ENCODE results near the gene SERPINB6.
"Not testable (repeated sequence)": the region's sequence is repeated elsewhere in the genome, so short reads cannot be mapped to it uniquely, and the experiment has no call there.

SERPINB6 gene

DNA sequence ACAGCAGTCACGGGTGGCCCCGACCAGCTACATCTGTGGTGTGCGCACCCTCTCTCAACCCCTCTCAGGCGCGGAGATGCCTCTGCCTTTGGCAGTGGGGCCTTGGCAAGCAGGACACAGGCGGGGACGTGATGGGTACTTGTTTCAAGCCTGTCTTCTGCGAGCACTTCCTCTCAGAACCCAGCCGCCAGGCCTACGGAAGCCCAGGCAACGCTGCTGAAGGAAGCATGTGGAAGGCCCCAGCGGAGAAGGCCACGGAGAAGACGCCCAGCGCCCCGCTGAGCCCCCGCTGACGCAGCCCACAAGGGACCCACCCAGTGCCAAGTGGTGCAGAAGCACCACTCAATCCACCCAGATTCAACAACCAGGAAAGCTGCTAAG, 13.0 kb downstream of the SERPINB6 start:
- no peak for DNase-seq (ENCODE audit: low spot score)

DNA sequence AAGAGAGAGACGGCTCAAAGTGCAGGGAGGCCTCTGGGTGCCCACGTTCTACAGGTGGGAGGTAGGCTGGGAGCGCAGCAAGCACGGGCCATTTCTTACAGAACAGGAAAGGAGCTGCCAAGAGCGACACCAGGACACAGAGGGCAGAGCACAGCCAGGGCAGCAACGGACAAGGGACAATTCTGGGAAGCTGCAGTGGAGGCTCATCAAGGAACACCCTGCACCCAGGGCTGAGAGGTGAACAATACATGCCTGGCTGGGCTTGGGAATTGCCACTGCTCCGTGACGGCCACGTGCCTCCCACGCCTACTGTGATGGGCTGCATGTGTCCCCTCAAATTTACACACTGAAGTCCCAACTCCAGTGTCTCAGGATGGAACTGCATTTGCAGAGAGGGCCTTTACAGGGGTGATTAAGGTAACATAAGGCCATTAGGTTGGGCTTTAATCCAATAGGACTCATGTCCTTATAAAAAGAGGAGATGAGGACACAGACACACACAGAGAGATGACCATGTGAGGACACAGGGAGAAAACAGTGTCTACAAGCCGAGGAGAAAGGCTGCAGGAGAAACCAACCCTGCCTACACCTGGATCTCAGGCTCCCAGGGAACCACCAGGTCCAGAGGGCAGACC, 13.6 kb downstream of the SERPINB6 start:
- DNase-seq (ENCODE audit: low spot score) = no peak

DNA sequence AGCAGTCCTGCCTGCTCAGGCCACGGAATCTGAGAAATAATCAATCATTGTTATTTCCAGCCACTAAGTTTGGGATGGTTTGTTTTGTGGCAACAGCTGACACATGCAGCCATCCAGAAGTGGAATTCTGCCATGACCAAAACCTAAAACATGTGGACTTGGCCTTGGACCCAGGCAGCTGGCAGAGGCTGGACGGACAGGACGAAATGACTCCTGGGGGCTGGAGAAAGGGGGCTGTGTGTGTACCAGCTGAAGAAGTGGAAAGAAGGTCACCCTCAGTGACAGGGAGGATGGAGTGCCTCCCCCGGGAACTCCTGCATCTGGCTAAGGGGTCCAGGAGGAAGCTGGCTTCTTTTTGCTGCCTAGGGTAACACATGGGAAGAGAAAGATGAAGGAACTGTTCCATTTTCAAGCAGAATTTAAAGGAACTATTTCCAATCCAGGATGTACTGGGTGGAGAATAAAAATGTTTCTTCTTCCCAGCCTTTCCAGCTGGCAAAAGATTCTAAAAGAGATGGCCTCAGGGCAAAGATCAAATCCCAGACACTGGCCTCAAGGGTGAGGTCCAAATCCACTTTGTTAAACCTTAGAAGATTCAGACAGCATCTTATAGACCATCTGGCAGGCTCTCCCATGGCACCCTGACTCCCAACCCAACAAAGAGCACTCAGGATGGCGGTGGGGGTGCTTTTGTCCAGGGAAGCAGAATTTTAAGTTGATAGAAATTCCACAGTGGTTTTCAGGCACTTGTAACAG, 14.3 kb downstream of the SERPINB6 start:
- DNase-seq (ENCODE audit: low spot score) = no peak

DNA sequence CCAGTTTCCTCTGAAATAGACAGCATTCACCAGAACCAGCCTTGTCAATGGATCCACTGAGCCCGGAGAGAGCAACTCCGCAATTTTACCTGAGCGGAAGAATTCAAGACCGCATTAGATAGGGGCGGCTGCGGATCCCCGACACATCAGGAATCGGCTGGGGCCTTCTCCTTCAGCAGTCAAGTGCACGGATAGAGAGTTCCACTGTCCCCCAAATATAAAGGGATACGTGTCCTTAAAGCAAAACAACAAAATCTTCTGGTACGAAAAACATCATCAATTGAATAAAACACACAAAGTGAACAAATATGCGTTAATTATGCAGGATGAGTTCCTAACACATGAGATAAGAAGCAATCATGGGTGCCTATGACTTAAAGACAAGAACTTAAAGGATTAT, 18.3 kb downstream of the SERPINB6 start:
- no peak for DNase-seq (ENCODE audit: low spot score)

DNA sequence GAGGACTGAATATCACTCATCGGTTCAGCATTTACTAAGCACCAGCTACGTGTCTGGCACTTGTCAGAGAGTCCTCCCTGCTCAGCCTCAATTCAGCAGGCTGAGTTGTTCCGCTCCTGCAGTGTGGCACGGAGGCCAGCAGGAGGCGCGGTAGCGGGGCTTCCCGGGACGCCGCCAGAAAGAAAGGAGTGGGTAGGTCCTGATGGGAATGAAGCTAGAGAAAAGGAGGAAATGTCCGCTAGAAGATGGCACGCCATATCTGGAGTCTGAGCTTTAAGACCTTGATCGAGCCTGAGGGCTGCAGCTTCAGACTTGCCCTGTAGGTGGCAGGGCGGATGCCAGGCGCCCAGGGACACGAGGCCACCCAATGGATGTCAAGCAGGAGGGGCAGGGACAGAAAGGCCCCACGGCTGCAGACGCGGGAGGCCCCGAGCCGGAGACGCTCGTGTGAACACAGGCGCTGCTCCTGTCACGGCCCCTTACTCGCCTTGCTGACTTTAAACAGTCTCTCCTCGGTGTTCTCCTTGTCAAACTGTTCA, 18.7 kb downstream of the SERPINB6 start:
- peak; percentile 85 for DNase-seq (ENCODE audit: low spot score)

DNA sequence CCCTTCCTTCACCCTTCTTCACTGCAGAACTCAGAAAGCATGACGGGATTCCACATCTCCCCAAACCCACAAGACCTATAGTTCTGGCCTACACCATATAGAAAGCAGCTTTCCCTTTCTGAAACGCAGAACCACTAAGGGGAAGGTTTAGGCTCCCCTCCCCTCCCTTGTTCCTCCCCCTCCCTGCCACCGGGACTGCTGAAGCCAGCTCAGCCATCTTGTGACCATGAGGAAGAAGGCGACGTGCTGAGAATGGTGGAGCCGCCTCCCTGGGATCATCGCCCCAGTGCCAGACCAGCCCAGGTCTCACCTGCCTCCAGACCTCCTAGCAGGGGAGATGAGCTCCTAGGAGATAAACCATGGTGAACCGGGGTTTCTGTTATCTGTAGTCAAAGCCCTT, 19.6 kb downstream of the SERPINB6 start:
- DNase-seq (ENCODE audit: low spot score) = no peak

DNA sequence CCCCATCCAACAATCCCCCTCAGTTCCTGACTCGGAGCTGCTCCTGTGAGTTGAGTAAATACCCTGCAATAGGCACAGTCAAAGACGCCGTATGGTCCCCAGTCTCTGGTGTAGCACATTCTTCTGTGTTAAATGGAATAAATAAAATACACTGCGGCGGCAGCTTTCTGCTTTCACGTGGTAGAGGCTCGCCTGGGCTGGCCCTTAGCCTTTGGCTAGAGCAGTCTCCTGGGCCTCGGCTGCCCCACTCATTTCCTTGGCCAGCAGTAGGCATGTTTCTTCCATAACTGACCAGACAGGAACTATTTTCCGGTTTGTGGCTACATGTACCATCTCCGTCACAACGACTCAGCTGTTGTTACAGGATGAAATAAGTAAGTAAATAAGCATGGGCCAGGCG, 20.7 kb downstream of the SERPINB6 start:
- no peak for DNase-seq (ENCODE audit: low spot score)

DNA sequence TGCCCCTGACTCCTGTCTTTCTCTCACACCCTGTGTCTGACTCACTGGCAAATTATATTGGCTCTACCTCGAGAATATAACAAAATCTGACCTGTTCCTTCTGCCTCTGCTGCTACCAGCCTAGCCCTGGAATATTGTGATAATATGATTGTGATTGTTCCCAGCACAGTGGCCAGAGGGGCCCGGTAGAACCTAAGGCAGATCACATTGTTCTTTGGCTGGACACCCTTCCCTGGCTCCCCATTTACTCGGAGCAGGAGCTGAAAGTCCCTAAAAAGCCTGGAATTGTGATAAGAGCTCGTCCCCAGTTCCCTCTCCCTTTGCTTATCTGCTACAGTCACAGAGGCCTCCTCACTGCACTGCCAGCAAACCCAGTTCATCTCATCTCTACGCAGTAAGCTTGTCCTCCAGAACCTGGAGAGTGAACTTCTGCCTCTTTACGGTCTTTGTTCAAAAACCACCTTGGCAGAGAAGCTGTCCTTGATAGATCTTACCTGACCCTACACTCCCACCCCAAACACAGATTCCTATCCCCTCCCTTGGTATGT, 21.8 kb downstream of the SERPINB6 start:
- DNase-seq (ENCODE audit: low spot score) = no peak

DNA sequence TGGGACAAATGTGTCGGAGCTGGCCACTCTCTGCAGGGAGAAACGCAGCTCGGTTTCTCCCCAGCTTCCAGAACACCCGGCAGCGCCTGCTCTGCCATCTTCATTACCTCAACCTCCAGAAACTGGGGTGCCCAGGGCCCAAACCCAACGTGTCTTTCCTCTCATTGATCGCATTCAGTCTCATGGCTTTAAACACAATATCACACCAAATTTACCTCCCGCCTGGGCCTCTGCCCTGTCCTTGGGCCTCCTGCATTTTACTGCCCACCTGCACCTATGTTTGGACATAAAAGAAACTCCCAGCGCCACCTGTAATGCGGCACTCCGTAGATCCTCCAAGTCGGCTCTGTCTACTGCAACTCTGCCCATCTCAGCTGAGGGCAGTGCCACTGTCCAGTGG, 22.2 kb downstream of the SERPINB6 start:
- no peak for DNase-seq (ENCODE audit: low spot score)

DNA sequence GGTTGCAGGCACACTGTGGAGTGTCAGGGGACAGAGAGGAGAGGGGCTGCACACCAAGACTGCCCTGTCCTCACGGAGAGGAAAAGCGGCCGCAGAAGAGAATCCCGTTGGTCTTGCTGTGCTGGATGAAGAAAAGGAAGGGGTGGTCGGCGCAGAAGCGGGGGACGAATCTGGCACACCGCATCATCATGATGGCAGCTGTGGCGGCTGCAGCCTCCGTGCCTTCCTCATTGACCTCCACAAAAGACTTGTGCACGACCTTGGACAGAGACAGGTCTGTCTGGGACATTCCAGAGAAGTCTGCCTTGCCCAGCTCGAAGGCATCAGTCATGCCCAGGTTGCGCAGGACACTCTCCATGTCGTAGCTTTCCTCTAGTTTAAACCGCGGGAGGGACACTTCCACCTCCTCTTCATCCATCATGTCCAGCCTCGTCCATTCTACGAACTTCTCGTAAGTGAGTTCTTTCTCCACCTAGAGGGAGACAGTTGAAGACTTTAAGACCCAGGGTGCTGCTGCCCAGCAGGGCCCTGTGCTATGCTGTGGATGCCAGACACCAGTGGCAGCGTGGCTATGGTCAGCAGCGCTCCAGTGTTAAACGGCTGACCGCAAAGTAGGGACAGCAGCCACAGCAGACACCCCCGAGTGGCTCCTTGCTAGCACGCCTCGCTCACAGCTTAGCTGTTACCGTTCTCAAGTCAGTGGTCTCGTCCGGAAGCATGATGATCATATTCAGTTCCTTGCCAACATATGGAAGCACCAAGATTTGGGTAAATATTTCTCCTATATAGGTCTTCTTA, 22.9 kb downstream of the SERPINB6 start:
- no peak for DNase-seq (ENCODE audit: low spot score)

DNA sequence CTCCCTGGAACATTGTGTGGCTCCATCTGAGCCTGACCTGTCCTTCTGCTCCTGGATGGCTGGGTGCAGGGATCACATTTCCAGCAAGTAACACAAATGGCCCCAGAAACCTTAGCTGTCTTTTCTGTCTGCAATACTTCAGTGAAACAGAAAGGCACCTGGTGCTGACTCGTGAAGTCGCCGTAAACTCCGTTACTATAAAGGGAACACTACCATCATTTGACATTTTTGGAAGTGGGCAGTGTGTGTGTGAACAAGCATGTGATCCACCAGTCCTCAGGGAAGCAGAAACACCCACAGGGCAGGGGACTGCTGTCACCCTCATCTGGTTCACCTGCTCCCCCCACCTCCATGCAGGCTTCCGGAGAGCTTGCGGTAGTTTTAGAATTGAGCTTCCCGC, 23.9 kb downstream of the SERPINB6 start:
- DNase-seq (ENCODE audit: low spot score) = no peak

DNA sequence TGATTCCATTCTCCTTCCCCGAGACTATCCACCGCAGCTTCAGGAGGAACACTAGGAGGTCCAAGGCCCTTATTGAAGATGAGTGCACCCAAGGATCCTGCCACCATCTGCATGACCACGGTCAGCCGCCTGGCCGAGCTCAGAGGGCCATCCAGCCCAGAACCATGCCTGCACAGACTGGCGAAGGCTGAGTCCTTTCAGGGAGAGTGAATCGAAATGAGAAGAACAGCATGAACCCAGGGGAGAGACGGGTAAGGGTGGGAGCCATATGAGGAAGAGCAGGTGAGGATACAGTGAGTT, 26.3 kb downstream of the SERPINB6 start:
- DNase-seq (ENCODE audit: low spot score) = no peak

DNA sequence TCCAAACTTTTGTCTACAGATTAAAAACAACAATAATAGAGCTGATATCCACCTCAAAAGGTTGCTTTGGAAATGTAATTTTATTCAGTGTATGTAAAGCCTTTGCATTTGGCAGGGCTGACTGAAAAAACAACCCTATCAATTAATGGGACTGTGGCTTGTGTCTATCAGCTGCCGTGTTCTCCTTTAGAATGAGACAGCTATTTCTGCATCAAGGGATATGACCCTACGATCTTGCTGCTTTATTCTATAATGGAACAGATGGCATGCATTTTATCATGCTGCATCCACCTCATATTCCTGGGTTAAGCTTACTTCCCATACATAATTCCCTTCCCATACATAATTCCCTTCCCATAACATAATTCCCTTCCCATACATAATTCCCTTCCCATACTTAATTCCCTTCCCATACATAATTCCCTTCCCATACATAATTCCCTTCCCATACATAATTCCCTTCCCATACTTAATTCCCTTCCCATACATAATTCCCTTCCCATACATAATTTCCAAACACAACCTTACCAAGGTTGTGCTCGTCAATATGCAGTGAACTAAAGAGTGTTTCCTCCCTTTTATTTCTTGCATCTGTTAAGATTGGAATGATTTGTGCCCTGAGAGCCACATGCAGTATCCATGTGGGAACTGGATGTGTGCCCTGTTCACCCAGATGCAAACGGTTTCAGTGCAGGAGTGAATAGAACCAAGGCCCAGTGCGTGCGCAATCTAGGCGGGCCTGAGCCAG, 26.8 kb downstream of the SERPINB6 start:
- DNase-seq (ENCODE audit: low spot score) = no peak

DNA sequence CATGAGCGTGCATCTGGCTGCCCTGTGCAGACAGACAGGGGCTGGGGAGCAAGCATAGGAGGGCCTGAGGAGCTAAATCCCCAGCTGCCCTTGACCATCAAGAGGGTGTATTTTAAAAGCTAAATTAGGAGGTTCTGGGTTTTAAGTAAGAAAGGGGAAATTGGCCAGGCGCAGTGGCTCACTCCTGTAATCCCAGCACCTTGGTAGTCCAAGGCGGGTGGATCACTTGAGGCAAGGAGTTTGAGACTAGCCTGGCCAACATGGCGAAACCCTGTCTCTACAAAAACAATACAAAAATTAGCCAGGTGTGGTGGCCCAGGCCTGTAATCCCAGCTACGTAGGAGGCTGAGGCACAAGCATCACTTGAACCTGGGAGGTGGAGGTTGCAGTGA, 27.8 kb downstream of the SERPINB6 start:
- no peak for DNase-seq (ENCODE audit: low spot score)

DNA sequence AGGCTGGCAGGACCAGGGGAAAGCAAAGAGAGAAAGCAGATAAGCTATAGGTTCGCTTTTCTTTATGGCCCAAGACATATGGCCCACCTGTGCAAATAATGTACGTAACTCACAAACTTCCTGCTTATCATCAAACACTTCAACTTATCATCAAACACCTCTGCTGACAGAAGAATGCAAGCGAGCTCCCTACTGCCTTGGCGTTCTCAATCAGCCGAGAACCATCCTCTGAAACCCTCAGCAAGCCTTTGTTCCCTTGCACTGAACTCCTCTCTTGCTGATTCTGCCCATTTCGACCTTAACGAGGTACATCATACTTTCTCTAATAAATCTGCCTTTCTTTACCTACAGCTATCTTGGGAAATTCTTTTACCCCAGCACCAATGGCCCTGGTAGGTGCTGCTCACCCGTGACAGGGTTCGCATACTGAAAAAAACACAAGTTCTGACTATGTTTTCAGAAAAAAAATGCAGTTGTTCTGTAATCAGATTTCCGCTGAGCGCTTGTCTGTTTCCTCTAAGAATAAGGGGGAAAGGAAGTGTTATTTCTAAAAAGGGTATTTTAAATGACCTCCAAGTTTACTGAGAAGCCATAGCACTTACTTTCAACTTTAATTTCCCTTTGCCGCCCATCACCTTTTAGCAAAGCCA, 28.3 kb downstream of the SERPINB6 start:
- DNase-seq (ENCODE audit: low spot score) = no peak

DNA sequence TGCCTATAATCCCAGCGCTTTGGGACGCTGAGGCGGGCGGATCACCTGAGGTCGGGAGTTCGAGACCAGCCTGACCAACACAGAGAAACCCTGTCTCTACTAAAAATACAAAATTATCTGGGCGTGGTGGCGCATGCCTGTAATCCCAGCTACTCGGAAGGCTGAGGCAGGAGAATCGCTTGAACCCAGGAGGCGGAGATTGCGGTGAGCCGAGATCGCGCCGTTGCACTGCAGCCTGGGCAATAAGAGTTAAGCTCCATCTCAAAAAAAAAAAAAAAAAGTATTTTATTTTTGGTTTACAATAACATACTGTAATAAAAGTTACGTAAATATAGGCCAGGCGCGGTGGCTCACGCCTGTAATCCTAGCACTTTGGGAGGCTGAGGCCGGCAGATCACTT, 29.3 kb downstream of the SERPINB6 start:
- not testable (repeated sequence) for DNase-seq (ENCODE audit: low spot score)

DNA sequence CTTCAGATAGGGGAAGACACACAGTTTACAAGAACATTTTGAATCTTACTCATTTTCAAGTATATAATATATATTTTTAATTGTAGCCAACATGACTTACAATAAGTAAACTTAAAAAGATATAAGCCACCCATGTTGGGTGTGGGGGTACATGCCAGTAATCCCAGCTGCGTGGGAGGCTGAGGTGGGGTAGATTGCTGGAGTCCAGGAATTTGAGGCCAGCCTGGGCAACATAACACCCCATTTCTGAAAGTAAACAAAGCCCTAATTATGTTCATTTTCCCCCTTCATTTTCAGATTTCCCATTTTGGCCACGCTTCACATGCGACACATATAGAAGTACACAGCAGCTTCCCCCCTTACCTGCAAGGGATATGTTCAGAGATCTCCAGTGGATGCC, 30.5 kb downstream of the SERPINB6 start:
- DNase-seq (ENCODE audit: low spot score) = no peak

DNA sequence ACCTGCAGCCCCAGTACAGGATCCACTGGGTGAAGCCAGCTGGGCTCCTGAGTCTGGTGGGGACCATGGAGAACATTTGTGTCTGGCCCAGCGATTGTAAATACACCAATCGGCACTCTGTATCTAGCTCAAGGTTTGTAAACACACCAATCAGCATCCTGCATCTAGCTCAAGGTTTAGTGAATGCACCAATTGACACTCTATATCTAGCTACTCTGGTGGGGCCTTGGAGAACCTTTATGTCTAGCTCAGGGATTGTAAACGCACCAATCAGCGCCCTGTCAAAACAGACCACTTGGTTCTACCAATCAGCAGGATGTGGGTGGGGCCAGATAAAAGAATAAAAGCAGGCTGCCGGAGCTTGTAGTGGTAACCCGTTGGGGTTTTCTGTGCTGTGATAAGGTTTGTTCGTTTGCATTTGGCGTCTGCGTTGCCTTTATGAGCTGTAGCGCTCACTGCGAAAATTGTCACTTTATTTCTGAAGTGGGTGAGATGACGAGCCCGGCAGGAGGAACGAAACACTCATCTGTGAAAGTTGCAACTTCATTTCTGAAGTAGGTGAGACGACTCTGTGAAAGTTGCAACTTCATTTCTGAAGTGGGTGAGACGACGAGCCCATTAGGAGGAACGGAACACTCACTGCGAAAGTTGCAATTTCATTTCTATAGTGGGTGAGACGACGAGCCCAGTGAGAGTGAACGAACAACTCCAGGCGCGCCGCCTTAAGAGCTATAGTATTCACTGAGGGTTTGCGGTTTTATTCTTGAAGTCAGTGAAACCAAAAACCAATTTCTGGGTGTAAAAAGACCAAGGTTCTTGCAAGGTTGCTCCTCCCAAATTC, 31.1 kb downstream of the SERPINB6 start:
- DNase-seq (ENCODE audit: low spot score) = no peak

DNA sequence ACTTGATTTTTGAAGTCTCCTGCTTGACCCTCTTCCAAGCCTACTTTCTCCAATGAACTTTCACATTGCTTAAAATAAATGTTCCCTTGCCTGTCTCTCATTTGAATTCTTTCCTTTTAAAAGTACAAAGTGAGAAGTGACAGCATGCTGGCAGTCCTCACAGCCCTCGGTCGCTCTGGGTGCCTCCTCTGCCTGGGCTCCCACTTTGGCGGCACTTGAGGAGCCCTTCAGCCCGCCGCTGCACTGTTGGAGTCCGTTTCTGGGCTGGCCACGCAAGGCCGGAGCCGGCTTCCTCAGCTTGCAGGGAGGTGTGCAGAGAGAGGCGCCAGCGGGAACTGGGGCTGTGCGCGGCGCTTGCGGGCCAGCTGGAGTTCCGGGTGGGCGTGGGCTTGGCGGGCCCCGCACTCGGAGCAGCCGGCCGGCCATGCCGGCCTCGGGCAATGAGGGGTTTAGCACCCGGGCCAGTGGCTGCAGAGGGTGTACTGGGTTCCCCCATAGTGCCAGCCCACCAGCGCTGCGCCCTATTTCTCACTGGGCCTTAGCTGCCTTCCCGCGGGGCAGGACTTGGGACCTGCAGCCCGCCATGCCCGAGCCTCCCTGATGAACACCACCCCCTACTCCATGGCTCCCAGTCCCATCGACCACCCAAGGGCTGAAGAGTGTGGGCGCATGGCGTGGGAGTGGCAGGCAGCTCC, 31.9 kb downstream of the SERPINB6 start:
- no peak for DNase-seq (ENCODE audit: low spot score)

DNA sequence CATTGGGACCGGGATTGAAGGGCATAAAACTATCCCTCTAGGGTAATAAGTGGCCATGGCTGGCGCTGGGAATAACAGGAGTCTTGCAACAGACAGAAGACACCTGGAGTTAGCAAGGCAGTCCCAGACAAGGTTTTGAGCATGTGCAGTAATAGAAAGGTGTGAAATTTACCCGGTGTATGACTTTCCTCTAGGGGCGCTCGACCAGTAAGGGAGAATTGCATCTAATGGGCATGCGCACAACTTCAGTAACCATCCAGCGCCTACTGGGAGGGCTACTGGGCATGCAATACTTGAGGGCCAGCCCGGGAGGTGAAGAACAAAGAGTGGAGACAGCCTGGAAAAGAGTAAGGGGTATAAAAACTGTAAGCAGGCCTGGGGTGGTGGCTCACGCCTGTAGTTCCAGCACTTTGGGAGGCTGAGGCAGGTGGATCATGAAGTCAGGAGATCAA, 32.7 kb downstream of the SERPINB6 start:
- no peak for DNase-seq (ENCODE audit: low spot score)
